DMS79 treated with DMSO at 0.1 percent for 48 hours (cell line): ENCODE results near the gene ADAM12.

Source experiments
- DNase-seq: peaks from one replicate; lab custom pipeline; 2025; lab: John Stamatoyannopoulos, UW

ADAM12 gene

GRCh38 chr10:126315494-126316177 is 72.6 kb downstream of the ADAM12 start:
- DNase-seq, result no peak

- no peak for DNase-seq
Observed at GRCh38 chr10:126314863-126315493, 73.3 kb downstream of the ADAM12 start.

- no peak for DNase-seq
Observed at GRCh38 chr10:126312167-126312566, 76.1 kb downstream of the ADAM12 start.

- DNase-seq, result no peak
Observed at GRCh38 chr10:126309228-126309883, 78.9 kb downstream of the ADAM12 start.

- DNase-seq, result no peak
Observed at GRCh38 chr10:126302826-126303665, 85.2 kb downstream of the ADAM12 start.

- DNase-seq, result no peak
Observed at GRCh38 chr10:126302476-126302756, 85.9 kb downstream of the ADAM12 start.

GRCh38 chr10:126301701-126302475 is 86.4 kb downstream of the ADAM12 start:
- no peak for DNase-seq

- DNase-seq, result no peak
Observed at GRCh38 chr10:126294451-126294850, 93.8 kb downstream of the ADAM12 start.

- no peak for DNase-seq
Observed at GRCh38 chr10:126290232-126290631, 98.0 kb downstream of the ADAM12 start.

GRCh38 chr10:126288547-126289493 is 99.5 kb downstream of the ADAM12 start:
- DNase-seq, result no peak

- DNase-seq, result no peak
Observed at GRCh38 chr10:126286256-126286780, 102.0 kb downstream of the ADAM12 start.

GRCh38 chr10:126283307-126283706 is 105.0 kb downstream of the ADAM12 start:
- DNase-seq, result no peak

GRCh38 chr10:126278851-126279250 is 109.4 kb downstream of the ADAM12 start:
- DNase-seq, result no peak

GRCh38 chr10:126277181-126277580 is 111.1 kb downstream of the ADAM12 start:
- DNase-seq, result no peak

GRCh38 chr10:126272526-126272925 is 115.8 kb downstream of the ADAM12 start:
- DNase-seq, result no peak

GRCh38 chr10:126270111-126270510 is 118.2 kb downstream of the ADAM12 start:
- no peak for DNase-seq

GRCh38 chr10:126268013-126268920 is 120.0 kb downstream of the ADAM12 start:
- DNase-seq, result no peak

- DNase-seq, result no peak
Observed at GRCh38 chr10:126264102-126265018, 123.9 kb downstream of the ADAM12 start.
